Smooth muscle cell of the brain vasculature (primary cell): ENCODE data around the gene PEX5.
A peak's percentile ranks its signal among the peaks of the same experiment; 100 is the strongest.
"Not testable (repeated sequence)": the region's sequence is repeated elsewhere in the genome, so short reads cannot be mapped to it uniquely, and the experiment has no call there.

ENCODE experiments used
- DNase-seq: peaks from one replicate; pipeline ENCODE4 v3.0.0-alpha.2; 2012; ENCODE audit warnings: low read depth, low spot score

The PEX5 gene

DNA sequence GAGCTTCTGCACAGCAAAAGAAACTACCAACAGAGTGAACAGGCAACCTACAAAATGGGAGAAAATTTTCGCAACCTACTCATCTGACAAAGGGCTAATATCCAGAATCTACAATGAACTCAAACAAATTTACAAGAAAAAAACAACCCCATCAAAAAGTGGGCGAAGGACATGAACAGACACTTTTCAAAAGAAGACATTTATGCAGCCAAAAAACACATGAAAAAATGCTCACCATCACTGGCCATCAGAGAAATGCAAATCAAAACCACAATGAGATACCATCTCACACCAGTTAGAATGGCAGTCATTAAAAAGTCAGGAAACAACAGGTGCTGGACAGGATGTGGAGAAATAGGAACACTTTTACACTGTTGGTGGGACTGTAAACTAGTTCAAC is 24.3 kb downstream of the PEX5 start:
- DNase-seq = not testable (repeated sequence)

DNA sequence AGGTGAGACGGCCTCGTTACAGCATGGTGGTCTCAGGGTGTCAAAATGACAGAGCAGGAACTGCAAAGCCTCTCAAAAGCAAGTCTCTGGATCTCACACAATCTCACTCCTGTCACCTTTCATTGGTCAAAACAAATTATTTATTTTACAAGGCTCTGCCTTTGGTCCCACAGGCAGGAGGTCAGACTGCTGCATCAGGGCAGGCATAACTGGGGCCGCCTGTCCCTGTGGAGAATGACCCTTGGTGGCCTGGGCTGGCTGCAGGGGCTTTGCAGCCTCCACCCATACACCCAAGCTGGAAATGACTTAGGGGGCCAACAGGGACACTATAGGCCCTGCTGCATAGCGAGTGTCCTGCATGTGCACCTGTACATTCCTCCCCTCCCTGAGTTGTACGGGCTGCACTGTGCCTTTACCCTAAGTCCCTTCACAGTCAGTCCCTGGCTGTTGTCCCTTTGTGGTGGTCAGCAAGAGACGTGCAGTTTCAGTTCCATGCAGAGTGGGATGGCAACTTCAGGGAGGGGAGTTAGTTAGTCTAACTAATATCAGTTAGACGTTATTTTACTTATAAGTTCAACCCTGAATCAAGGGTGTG is 28.1 kb downstream of the PEX5 start:
- DNase-seq = no peak

DNA sequence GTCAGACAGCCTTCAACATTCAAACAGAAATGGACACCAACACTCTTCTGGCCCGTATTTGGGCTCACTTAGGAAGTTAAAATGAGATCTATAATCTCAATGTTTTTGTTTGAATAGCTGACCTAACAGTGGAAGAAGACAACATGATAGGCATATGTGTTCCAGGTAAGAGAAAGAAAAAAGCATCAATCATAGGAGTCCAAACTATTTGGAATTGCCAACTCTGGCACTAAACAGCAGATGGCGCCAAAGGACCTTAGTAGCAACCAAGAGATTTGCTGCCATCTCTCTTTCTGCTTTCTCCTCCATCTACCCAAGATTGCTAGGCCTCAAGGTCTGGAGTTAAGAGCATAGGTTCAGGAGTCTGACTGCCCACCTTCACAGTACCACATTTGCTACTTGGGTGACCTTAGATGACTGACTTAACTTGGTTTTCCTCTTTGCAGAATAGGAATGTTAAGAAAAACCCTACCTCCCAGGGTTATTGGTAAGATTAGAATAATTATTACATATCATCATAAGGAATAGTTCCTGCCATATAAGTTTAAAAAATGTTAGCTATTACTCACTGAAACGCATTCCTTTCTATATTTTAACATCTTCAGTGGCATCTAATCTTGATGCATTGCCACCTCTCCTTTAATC is 30.2 kb downstream of the PEX5 start:
- peak; percentile 62 for DNase-seq

DNA sequence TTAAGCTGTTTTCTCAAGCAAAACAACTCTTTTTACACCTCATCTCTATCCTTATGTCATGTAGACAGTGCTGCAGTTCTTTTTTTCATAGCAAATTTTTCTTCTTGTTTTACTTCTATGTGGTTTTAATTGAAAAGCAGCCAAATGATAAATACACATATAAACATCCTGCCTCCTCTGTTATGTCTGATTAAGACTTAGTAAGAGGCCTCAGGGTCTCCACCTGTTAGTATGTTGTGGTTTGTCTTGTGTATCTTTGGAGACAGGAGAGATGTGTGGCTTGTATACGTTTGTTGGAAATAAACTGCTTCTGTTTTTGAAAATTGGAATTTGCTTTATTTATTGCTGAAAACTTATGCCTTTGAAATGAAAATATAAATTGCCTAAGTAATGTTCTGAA is 32.0 kb downstream of the PEX5 start:
- DNase-seq = no peak

DNA sequence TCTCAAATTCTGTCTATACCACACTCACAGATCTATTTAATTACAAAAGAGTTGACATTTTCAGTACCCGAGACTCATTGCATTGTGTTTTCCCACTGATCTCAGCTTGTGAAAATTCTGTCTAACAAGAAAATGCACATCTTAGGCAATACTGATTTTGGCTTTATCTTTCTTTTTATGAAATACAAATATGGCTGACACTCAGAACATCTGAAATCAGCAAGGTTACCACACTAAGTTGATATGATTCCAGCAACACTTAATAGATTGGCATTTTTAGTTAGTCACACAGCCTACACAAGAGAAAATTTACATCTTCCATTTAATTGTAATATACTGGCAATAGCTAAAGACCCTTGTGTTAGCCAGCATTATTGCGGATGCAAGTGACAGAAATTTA is 40.3 kb downstream of the PEX5 start:
- DNase-seq = no peak

DNA sequence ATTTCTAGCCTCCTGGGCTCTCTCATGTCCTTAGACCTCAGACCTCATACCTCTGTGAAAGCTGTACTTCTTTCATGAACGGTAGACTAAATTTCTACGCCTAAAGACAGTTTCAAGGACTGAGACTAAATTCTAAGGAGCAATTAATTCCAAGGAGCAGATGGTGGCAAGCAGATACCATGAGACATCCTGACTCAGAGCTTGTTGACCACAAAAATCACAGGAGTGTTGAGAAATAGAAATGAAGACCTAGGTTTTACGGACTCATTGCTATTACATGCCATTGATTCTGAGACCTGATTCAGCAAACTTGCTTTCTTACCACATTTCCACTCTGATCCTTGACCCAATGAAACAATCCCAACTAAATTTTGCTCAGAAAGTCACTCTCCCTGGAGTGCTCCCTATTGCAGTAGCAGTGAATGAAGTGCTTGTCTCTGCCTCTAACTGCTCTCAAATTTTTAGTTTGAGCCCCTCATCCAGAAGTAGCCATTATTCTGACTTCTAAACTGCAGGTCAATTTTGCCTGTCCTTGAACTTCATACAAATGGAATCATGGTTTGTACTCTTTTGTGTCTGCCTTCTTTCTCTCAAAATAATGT is 52.0 kb downstream of the PEX5 start:
- no peak for DNase-seq

DNA sequence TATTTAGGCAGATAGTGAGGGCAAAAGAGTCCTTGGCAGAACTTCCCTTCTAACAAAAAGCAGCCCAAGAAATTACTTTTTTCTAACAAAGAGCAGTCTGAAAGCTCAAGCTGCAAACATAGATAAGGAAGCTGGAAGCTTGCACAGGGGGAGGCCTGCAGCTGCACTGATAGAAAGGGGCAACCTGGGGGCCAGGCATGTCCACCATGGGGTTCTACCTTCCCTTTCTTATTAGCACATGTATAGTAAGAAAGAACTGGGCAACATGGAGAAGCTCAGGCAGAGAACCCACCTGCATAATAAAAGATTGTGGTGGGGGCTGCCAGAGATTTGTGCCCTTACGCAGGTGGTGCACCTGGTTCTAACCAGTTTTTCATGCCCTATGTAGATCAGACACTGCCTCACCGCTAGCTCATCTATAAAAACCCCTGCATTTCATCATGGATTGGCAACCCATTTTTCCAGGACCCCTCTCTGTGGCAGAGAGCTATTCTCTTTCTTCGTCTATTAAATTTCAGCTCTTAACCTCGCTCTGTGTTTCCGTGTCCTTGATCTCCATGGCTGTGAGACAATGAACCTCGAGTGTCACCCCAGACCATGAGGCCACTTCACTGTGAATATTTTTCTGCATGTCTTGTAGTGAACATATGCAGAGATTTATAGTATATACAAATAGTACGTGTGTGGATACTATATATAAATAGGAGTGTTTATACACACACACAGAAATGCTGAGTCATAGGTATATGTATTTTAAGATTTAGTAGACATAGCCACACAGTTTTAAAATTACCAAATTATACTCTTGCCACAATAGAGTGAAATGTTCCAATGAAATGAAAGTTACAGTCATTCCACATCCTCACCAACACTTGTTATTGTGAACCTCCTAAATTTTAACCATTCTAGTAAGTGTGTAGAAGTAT is 53.0 kb downstream of the PEX5 start:
- no peak for DNase-seq

DNA sequence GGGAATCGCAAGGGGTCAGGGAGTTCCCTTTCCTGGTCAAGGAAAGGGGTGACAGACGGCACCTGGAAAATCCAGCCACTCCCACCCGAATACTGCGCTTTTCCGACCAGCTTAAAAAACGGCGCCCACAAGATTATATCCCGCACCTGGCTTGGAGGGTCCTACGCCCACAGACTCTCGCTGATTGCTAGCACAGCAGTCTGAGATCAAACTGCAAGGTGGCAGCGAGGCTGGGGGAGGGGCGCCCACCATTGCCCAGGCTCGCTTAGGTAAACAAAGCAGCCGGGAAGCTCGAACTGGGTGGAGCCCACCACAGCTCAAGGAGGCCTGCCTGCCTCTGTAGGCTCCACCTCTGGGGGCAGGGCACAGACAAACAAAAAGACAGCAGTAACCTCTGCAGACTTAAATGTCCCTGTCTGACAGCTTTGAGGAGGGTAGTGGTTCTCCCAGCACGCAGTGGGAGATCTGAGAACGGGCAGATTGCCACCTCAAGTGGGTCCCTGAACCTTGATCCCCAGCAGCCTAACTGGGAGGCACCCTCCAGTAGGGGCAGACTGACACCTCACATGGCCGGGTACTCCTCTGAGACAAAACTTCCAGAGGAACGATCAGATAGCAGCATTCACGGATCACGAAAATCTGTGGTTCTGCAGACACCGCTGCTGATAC is 62.0 kb downstream of the PEX5 start:
- DNase-seq = not testable (repeated sequence)

DNA sequence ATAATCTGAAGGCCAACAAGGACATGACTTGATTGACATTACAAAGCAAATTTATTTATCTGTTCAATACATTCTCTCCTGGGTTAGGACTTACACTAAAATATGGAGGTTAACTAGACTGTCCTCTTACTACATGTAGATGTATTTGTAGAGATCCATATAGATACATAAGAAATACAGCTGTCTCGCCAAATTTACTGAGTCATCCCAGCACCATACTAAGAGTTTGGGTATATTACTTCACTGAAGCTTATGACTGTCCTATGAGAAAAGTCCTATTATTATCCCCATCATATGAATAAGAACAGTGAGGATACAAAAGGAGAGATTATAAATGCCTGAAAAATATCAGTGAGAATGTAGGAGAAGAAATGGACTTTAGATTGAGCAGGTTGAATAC is 69.6 kb downstream of the PEX5 start:
- no peak for DNase-seq
